HFFc6 (cell line): Measurements from ENCODE around the gene MUC5B. TPM values are rescaled to one million over a fixed set of nuclear protein-coding genes. Genes with fewer than 3 reads are reported as not detected.
A peak's percentile ranks its signal among the peaks of the same experiment; 100 is the strongest.

Source experiments
- DNase-seq: peaks from one replicate; pipeline ENCODE4 v3.0.0-alpha.2; 2018
- H3K27ac Mint-ChIP-seq: 2 replicates; pipeline ENCODE4 v1.8.0; 2020; ENCODE audit warnings: mild to moderate bottlenecking, mixed read lengths
- H3K27me3 Mint-ChIP-seq: 2 replicates; pipeline ENCODE4 v1.8.0; 2021; ENCODE audit warnings: mild to moderate bottlenecking, moderate library complexity, mixed read lengths; ENCODE audit not compliant: insufficient read depth
- H3K36me3 Mint-ChIP-seq: 2 replicates; pipeline ENCODE4 v1.8.0; 2021; ENCODE audit warnings: low read depth, mixed read lengths
- H3K4me1 Mint-ChIP-seq: 2 replicates; pipeline ENCODE4 v1.8.0; 2020; ENCODE audit warnings: low read depth, mixed read lengths
- H3K4me3 Mint-ChIP-seq: 2 replicates; pipeline ENCODE4 v1.8.0; 2020; ENCODE audit warnings: mild to moderate bottlenecking, moderate library complexity, mixed read lengths
- H3K9me3 Mint-ChIP-seq: 2 replicates; pipeline ENCODE4 v1.8.0; 2020; ENCODE audit warnings: mild to moderate bottlenecking, mixed read lengths
- total RNA-seq, 6 experiments: library from RNA; stranded (reverse); fragmentation: NEBNext Ultra II Directional; extraction: Animal tissue kit (Norgen Biotek cat#: 25700); gene quantifications; 2 replicates in 1 of 6; 3 replicates in 5 of 6; pipeline ENCODE4 v1.2.3, GENCODE V29; 2021
- TF ChIP-seq, protein P1 (sequence below): fragments of 200-600 bp; sonication (generic); IDR thresholded peaks from 2 replicates; pipeline ENCODE4 v1.5.0; 2021; ENCODE audit warnings: antibody characterized with exemption, mild to moderate bottlenecking

MUC5B gene
- total RNA-seq, 6 experiments from 2014 or later, result not detected

DNA sequence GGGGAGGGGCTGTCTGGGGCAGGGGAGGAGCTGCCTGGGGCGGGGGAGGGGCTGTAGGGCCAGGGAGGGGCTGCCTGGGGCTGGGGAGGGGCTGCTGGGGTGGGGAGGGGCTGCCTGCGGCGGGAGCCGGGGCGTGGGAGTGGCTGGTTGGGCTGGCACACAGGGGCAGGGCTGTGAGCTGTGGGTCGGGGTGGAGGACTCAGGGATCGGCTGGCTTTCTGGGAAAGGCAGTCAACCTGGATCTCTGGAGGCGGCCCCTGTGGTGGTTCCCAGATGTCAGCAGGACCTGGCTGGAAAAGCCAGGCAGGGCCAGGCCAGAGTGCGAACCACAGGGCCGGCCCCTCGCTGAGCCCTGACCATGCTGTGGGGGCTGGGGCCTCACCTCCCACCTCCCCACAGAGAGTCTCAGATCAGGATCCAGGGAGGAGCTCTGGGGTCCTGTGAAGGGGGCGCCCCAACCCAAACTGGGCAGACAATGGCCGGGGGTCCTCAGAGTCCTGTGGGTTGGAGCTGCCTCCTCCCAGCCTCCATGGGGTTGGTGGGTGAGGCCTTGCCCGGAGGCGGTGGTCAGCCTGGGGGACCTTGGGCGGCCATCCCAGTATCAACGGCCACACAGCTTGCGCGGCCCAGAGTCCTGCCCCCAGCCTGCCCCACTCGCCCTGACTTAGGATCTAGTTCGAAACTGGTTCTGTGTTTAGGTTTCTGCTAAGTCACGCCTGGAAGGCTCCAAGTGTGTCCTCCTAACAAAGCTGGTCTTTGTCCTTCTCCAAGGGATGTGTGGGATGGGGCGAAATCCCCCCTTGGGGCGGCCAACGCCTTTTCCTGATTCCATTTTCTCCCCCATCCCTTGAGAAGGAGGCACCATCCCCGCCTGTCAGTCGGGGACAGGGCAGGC, 1.9 kb downstream of the MUC5B start:
- Mint-ChIP-seq H3K4me3 (no peak overlapping the region), H3K27ac (no peak overlapping the region), H3K27me3 (peaks cover 6% of the 10 kb centered on the region), H3K9me3 (no peaks in the 10 kb centered on the region), H3K36me3 (no peaks in the 10 kb centered on the region), H3K4me1 (no peaks in the 10 kb centered on the region)
- DNase-seq, result no peak
- TF ChIP-seq, protein P1, sequence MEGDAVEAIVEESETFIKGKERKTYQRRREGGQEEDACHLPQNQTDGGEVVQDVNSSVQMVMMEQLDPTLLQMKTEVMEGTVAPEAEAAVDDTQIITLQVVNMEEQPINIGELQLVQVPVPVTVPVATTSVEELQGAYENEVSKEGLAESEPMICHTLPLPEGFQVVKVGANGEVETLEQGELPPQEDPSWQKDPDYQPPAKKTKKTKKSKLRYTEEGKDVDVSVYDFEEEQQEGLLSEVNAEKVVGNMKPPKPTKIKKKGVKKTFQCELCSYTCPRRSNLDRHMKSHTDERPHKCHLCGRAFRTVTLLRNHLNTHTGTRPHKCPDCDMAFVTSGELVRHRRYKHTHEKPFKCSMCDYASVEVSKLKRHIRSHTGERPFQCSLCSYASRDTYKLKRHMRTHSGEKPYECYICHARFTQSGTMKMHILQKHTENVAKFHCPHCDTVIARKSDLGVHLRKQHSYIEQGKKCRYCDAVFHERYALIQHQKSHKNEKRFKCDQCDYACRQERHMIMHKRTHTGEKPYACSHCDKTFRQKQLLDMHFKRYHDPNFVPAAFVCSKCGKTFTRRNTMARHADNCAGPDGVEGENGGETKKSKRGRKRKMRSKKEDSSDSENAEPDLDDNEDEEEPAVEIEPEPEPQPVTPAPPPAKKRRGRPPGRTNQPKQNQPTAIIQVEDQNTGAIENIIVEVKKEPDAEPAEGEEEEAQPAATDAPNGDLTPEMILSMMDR, result no peak

GRCh38 chr11:1225386-1226225, 2.7 kb downstream of the MUC5B start:
- H3K36me3 Mint-ChIP-seq, result no peaks in the 10 kb centered on the region

GRCh38 chr11:1226226-1226985, 3.5 kb downstream of the MUC5B start:
- Mint-ChIP-seq H3K4me3 (no peak overlapping the region), H3K27ac (no peak overlapping the region), H3K9me3 (no peaks in the 10 kb centered on the region), H3K36me3 (no peaks in the 10 kb centered on the region), H3K27me3 (peaks cover 6% of the 10 kb centered on the region), H3K4me1 (no peaks in the 10 kb centered on the region)
- DNase-seq, result no peak
- TF ChIP-seq, protein P1, result no peak

More at GRCh38 chr11:1225386-1226225, 2.7 kb downstream of the MUC5B start:
- H3K27ac Mint-ChIP-seq, result no peak overlapping the region
- TF ChIP-seq, protein P1, result no peak
- DNase-seq, result no peak
- no peaks in the 10 kb centered on the region for H3K4me1 Mint-ChIP-seq
- H3K9me3 Mint-ChIP-seq, result no peaks in the 10 kb centered on the region
- no peak overlapping the region for H3K4me3 Mint-ChIP-seq
- peaks cover 6% of the 10 kb centered on the region for H3K27me3 Mint-ChIP-seq

- Mint-ChIP-seq H3K9me3 (no peaks in the 10 kb centered on the region), H3K4me1 (no peaks in the 10 kb centered on the region), H3K27ac (no peak overlapping the region), H3K27me3 (peaks cover 4% of the 10 kb centered on the region), H3K36me3 (no peaks in the 10 kb centered on the region), H3K4me3 (no peak overlapping the region)
- TF ChIP-seq, protein P1, result peak; percentile 56
- DNase-seq, result no peak
Observed at GRCh38 chr11:1226986-1227550, 4.2 kb downstream of the MUC5B start.

DNA sequence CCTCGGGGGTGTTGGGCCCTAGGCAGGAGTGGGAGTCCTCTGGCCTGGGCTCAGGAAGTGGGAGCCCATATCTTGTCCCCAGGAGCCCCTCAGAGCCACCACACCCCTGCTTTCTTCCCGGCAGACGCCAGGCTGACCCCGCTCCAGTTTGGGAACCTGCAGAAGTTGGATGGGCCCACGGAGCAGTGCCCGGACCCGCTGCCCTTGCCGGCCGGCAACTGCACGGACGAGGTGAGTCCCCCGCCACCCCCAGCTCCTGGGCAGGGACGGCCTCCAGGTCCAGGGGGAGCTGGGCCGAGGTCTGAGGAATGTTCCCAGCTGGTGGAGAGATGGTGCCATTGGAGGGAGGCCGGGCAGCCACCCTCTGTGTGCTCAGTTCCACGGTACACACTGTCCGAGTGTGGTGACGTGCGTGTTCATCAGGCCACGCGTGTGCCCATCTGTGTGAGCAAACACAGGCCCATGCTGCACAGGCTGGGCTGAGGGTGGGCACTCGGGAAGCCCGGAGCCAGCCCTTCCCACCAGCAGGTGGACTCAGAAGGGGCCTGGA, 4.8 kb downstream of the MUC5B start:
- Mint-ChIP-seq H3K27ac (no peak overlapping the region), H3K36me3 (no peaks in the 10 kb centered on the region), H3K9me3 (no peaks in the 10 kb centered on the region), H3K27me3 (peaks cover 4% of the 10 kb centered on the region), H3K4me3 (no peak overlapping the region), H3K4me1 (no peaks in the 10 kb centered on the region)
- no peak for DNase-seq
- TF ChIP-seq, protein P1, result no peak
